Mammary epithelial cell (primary cell): Measurements from ENCODE around the gene ZHX3.

Experiments
- EZH2 ChIP-seq: IDR thresholded peaks from 2 replicates; pipeline ENCODE4 v1.6.1; 2012; ENCODE audit warnings: low read length, inconsistent platforms, borderline replicate concordance
- TF ChIP-seq, protein P1 (sequence below), 2 donors: IDR thresholded peaks in 1 of 2; conservative IDR thresholded peaks in 1 of 2; 2 replicates each; pipeline ENCODE4 v1.5.1; 2011 to 2012; ENCODE audit warnings: inconsistent platforms in 2 of 2, low read length in 2 of 2, mild to moderate bottlenecking in 2 of 2, control low read depth in 1 of 2, low read depth in 1 of 2; ENCODE audit not compliant: insufficient read depth in 1 of 2; ENCODE audit errors: extremely low read depth in 1 of 2

DNA sequence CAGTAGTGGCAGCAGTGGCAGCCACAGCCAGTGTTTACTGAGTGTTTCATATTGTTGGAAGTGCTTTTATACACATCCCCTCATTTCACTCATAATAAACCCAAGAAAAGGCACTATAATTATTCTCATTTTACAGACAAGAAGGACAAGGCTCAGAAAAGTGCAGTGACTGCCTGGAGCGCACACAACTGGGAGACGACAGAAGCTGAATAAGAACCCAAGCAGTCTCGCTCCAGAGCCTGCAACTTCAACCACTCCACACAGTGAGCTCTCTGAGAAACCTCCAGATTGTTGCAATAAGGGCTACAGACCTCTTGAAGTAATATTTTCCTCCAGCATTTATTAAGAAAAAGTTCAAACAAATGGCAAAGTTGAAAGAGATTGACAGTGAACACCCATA lies 103.3 kb downstream of the ZHX3 start:
- TF ChIP-seq, protein P1, sequence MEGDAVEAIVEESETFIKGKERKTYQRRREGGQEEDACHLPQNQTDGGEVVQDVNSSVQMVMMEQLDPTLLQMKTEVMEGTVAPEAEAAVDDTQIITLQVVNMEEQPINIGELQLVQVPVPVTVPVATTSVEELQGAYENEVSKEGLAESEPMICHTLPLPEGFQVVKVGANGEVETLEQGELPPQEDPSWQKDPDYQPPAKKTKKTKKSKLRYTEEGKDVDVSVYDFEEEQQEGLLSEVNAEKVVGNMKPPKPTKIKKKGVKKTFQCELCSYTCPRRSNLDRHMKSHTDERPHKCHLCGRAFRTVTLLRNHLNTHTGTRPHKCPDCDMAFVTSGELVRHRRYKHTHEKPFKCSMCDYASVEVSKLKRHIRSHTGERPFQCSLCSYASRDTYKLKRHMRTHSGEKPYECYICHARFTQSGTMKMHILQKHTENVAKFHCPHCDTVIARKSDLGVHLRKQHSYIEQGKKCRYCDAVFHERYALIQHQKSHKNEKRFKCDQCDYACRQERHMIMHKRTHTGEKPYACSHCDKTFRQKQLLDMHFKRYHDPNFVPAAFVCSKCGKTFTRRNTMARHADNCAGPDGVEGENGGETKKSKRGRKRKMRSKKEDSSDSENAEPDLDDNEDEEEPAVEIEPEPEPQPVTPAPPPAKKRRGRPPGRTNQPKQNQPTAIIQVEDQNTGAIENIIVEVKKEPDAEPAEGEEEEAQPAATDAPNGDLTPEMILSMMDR (conservative IDR thresholded peaks at IDR 0.05 in 1 of 2, IDR thresholded peaks at IDR 0.05 in 1 of 2; ENCODE audit: extremely low read depth in 1 of 2, insufficient read depth in 1 of 2, low read depth in 1 of 2, low read length in 2 of 2), result no peak
- TF ChIP-seq EZH2, result no peak
